ENCODE data around the gene TBC1D19.

Gene TBC1D19

DNA sequence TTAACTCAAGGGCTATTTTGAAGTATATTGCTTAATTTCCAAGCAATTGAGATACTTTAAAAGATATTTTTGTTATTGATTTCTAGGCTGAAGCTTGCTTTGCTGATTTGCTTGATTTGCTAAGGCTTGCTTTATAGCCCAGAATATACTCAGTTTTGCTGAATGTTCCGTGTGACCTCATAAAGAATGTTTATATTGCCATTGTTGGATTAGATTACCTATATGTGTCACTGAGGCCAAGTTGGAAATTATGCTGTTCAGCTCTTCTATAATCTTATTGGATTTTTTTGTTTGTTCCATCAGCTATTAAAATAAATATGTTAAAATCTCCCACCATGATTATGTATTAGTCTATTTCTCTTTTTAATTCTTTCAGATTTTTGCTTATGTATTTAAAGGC, 13.0 kb downstream of the TBC1D19 start:
- H3K36me3 ChIP-seq (replicated peaks; ENCODE audit: low read depth, low read length) = no peaks in the 10 kb centered on the region
- H4K20me1 ChIP-seq (ENCODE audit: insufficient read depth, low read length) = no peaks in the 10 kb centered on the region
- H3K27me3 ChIP-seq (ENCODE audit: low read depth, low read length) = no peaks in the 10 kb centered on the region
- TF ChIP-seq, protein P1, sequence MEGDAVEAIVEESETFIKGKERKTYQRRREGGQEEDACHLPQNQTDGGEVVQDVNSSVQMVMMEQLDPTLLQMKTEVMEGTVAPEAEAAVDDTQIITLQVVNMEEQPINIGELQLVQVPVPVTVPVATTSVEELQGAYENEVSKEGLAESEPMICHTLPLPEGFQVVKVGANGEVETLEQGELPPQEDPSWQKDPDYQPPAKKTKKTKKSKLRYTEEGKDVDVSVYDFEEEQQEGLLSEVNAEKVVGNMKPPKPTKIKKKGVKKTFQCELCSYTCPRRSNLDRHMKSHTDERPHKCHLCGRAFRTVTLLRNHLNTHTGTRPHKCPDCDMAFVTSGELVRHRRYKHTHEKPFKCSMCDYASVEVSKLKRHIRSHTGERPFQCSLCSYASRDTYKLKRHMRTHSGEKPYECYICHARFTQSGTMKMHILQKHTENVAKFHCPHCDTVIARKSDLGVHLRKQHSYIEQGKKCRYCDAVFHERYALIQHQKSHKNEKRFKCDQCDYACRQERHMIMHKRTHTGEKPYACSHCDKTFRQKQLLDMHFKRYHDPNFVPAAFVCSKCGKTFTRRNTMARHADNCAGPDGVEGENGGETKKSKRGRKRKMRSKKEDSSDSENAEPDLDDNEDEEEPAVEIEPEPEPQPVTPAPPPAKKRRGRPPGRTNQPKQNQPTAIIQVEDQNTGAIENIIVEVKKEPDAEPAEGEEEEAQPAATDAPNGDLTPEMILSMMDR (IDR thresholded peaks at IDR 0.05; ENCODE audit: low read depth, low read length) = no peak
- no peak for TF ChIP-seq EZH2phosphoT487 (IDR thresholded peaks at IDR 0.05; ENCODE audit: low read depth)
- H2AFZ ChIP-seq (ENCODE audit: low read depth, low read length) = no peak overlapping the region
- H3K9me3 ChIP-seq (ENCODE audit: insufficient read depth, low read length) = no peaks in the 10 kb centered on the region
- H3K4me2 ChIP-seq (ENCODE audit: low read length) = no peak overlapping the region
- no peaks in the 10 kb centered on the region for H3K79me2 ChIP-seq (ENCODE audit: low read length)
- H3K9ac ChIP-seq (ENCODE audit: low read length) = no peak overlapping the region
- H3K27ac ChIP-seq (ENCODE audit: low read length) = no peak overlapping the region
- no peak overlapping the region for H3K4me3 ChIP-seq (ENCODE audit: low read length)
- H3K4me1 ChIP-seq (ENCODE audit: low read length) = no peaks in the 10 kb centered on the region

DNA sequence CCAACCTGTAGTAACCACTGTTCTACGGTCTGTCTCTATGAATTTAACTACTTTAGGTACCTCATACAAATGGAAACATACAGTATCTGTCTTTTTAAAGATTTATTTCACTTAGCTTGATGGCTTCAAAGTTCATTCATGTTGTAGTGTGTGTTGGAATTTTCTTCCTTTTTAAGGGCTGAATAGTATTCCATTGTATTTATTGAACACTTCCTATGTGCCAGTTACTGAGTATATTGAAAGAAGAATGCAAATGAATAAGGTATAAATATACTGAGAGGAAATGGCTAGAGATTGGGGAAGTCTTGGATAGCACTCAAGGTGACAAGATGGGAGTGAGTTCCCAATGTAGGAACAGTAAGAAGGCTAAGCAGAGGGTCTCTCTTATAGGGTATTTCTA, 17.3 kb downstream of the TBC1D19 start:
- Histone ChIP-seq H3K4me2 (ENCODE audit: low read length) (no peak overlapping the region), H3K4me3 (ENCODE audit: low read length) (no peak overlapping the region), H3K4me1 (ENCODE audit: low read length) (no peaks in the 10 kb centered on the region), H3K27ac (ENCODE audit: low read length) (no peak overlapping the region), H3K79me2 (ENCODE audit: low read length) (no peaks in the 10 kb centered on the region), H4K20me1 (ENCODE audit: insufficient read depth, low read length) (no peaks in the 10 kb centered on the region), H3K27me3 (ENCODE audit: low read depth, low read length) (no peaks in the 10 kb centered on the region), H2AFZ (ENCODE audit: low read depth, low read length) (no peak overlapping the region), H3K9me3 (ENCODE audit: insufficient read depth, low read length) (no peaks in the 10 kb centered on the region), H3K36me3 (replicated peaks; ENCODE audit: low read depth, low read length) (no peaks in the 10 kb centered on the region), H3K9ac (ENCODE audit: low read length) (no peak overlapping the region)
- TF ChIP-seq, protein P1 (IDR thresholded peaks at IDR 0.05; ENCODE audit: low read depth, low read length) = no peak
- no peak for TF ChIP-seq EZH2phosphoT487 (IDR thresholded peaks at IDR 0.05; ENCODE audit: low read depth)

DNA sequence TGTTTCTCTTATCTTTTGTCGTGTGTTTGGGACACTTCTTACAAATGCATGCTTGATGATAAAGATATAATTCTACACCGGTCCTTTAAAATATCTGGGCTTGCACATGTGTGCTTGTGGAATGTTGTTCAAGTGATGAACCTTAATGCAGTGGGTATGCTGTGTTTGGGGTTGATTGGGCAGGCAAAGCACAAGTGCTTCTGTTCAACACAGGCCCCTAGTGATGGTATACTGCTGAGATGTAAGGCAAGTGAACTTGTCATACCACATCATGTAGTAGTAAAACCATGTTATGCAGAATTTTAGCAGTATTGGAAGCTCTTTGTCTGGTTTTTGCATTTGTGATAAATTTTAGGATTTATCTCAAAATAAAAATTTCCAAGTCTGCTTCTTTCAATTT, 23.9 kb downstream of the TBC1D19 start:
- H4K20me1 ChIP-seq (ENCODE audit: insufficient read depth, low read length) = no peaks in the 10 kb centered on the region
- H3K36me3 ChIP-seq (replicated peaks; ENCODE audit: low read depth, low read length) = no peaks in the 10 kb centered on the region
- H3K4me3 ChIP-seq (ENCODE audit: low read length) = no peak overlapping the region
- H3K27me3 ChIP-seq (ENCODE audit: low read depth, low read length) = no peaks in the 10 kb centered on the region
- H3K79me2 ChIP-seq (ENCODE audit: low read length) = no peaks in the 10 kb centered on the region
- no peaks in the 10 kb centered on the region for H3K4me1 ChIP-seq (ENCODE audit: low read length)
- H2AFZ ChIP-seq (ENCODE audit: low read depth, low read length) = no peak overlapping the region
- no peak overlapping the region for H3K27ac ChIP-seq (ENCODE audit: low read length)
- H3K9me3 ChIP-seq (ENCODE audit: insufficient read depth, low read length) = no peaks in the 10 kb centered on the region
- no peak overlapping the region for H3K9ac ChIP-seq (ENCODE audit: low read length)
- H3K4me2 ChIP-seq (ENCODE audit: low read length) = no peak overlapping the region
- TF ChIP-seq, protein P1 (IDR thresholded peaks at IDR 0.05; ENCODE audit: low read depth, low read length) = no peak
- TF ChIP-seq EZH2phosphoT487 (IDR thresholded peaks at IDR 0.05; ENCODE audit: low read depth) = no peak

DNA sequence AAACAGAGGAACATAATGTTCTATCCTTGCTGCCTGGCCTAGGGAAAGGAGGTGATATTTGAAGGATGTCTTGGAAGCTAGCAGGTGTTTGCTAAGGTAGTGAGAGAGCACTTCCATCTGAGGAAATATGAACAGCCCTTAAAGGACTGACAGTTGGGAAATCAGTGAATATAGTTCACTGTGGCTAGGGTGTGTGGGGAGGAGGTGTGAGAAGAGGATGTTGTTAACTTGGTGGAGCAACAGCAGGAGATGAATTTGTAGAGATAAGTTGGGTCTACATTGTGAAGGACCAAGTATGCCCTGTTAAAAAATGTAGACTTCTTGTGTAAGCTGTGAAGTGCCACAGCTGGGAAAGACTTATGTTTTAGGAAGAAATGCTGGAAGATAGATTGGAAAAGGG, 25.5 kb downstream of the TBC1D19 start:
- Histone ChIP-seq H2AFZ (ENCODE audit: low read depth, low read length) (no peak overlapping the region), H3K79me2 (ENCODE audit: low read length) (no peaks in the 10 kb centered on the region), H3K9me3 (ENCODE audit: insufficient read depth, low read length) (no peaks in the 10 kb centered on the region), H3K27ac (ENCODE audit: low read length) (no peak overlapping the region), H3K27me3 (ENCODE audit: low read depth, low read length) (no peaks in the 10 kb centered on the region), H4K20me1 (ENCODE audit: insufficient read depth, low read length) (no peaks in the 10 kb centered on the region), H3K4me2 (ENCODE audit: low read length) (no peak overlapping the region), H3K9ac (ENCODE audit: low read length) (no peak overlapping the region), H3K4me1 (ENCODE audit: low read length) (no peaks in the 10 kb centered on the region), H3K4me3 (ENCODE audit: low read length) (no peak overlapping the region), H3K36me3 (replicated peaks; ENCODE audit: low read depth, low read length) (no peaks in the 10 kb centered on the region)
- TF ChIP-seq, protein P1 (IDR thresholded peaks at IDR 0.05; ENCODE audit: low read depth, low read length) = no peak
- no peak for TF ChIP-seq EZH2phosphoT487 (IDR thresholded peaks at IDR 0.05; ENCODE audit: low read depth)

Measured in OCI-LY3 (cell line).